HG03045 (cell line): ENCODE measurements around the gene TNNC1.

Experiments
- ATAC-seq: cut with Tn5 transposase; IDR thresholded peaks from one replicate; pipeline ENCODE4 v1.9.1; 2021; ENCODE audit warnings: mild to moderate bottlenecking, moderate library complexity; ENCODE audit not compliant: unreplicated experiment

The TNNC1 gene

DNA sequence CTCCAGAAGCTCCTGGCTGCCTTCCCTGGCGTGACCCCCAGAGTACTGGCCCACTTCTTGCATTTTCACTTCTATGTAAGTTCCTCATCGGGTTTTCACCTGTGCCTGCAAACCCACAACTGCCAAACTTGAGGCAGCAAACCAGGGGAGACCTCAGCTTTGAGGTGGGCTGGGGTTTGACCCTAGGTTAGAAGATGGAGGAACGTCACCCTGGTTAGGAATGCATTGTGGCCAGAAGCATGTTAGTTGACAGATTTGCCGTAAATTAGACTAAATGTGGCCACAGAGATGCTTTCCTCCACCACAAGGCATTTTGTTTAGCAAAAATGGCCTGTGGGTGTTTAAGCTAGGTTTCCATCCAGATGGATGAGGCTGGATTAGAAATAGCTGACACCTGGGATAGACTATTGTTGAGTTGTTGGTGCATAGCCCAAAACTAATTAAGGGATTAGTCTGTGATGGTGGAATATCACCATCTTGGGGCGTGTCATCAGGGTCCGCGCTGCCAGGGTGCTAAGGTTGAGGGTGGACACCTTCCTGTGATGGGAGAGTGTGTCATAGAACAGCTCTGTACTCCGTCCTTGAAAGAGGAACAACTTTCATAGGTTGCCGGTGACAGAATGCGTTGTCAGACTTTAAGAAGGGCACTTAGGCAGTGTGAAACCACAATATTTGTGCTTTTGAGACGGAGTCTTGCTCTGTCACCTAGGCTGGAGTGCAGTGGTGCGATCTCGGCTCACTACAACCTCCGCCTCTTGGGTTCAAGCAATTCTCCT, 5.1 kb upstream of the TNNC1 start:
- no peak for ATAC-seq

DNA sequence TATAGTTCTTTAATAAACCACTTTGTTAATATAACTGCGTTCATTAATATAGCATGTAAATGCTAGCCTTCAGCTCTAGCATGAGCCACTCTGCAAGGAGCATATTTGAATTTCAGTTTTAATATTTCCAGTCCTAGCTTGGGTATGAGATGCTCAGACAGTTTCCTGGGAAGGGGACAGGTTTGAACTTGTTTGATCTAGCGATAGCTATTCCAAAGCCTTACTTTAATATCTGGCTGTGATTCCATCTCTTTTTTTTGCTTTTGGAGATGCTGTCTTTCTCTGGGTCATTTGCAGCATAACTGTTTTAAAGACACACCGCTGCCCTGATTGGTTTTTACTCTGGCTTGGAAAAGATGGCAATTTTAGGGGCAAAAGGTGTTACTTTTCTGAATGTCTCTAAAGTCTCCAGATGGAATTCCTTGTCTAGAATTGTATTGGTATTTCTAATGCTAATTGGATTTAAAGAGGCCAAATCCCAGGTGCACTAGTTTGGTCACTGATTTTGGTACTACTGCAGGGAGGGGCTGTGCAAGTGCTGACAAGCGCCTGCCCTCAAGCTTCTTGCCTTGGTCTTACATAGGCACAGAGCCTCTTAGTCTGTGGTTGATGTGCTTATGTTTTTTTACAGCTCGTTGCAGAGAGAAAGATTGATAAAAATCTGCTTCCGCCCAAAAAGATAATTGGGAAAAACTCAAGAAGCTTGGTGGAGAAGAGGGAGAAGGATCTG, 4.4 kb upstream of the TNNC1 start:
- ATAC-seq: no peak

DNA sequence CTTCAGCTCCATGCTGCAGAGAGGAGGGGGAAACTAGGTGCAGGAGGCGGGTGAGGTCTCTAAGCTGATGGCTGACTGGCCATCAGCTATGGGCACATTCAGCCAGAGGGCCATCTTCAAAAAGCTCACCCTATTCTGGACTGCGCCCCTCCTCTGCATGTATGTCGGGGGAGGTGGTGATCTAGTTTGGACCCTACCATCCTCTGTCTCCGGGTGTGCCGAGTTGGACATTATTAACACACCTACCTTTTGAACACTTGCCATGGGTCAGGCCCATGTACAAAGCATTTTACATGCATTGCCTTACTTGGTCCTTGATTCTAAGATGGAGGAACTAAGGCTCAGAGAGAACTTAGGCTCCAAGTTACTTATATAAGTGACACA, 3.0 kb upstream of the TNNC1 start:
- ATAC-seq: no peak

DNA sequence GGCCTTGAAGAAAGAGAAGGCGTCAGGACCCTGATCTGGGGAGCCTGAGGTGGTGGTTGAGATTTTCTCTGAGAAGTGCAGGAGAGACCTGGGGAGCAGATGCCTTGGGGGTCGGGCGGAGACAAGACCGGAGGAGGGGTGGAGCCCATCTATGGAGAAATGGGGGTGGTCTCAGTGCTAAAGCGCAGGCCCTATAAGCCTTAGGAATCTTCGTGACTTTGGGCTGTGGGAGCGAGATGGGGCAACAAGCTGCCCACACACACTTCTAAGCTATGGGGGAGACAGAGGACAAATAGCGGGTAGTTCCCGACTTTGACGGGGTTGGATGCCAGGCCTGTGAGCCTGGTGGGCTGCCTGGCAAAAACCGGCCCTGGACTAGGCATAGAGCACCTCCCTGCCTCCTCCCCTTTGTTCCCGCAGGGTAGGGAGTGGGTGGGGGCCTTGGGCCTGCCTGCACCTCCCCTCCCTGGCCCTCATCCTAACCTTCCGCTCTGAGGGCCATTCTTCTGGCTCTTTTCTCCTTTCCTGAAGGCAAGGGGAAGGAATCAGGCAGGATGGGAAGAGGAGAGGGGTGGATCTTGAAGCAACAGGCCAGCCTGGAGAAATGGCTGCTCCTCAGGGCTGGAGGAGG, 2.4 kb upstream of the TNNC1 start:
- no peak for ATAC-seq

DNA sequence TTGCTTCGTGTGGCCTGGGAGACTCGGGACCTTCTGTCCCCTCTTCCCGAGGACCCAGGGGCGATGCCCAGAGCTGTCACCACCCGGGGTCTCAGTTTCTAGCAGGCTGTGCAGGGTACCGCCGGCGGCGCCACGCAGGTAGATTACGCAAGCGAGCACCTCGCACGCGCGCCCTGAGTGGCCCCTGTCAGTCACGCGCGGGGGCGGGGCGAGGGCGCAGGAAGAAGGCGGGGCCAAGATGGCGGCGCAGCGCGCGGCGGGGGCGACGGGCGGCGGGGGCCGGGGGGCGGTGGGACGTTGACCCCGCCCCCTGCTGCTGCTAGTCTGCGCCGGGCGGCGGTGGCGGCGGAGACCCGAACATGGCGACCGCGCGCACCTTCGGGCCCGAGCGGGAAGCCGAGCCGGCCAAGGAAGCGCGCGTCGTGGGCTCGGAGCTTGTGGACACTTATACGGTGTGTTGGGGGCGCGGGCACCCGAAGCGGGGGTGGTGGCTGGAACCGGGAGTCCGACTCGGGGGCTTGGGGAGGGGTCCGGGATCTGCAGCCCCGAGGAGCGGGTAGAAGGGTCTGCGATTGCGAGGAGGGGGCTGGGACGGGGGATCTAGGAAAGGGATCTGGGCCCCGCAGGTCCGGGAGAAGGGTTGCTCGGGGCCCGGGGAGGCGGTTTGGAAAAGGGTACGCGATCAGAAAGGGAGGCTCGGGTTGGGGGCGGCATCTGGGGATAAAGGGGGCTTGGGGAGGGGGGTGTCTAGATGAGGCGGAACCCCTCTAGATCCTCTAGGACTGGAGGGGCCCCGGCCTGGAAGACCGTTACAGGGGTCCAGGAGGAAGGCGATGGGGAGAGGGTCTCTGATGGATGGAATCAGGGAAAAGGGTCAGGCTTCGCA, 1.7 kb upstream of the TNNC1 start, which contains the start of gene NISCH:
NISCH (plus strand) TSS at position 322 of the 886 bp plus-strand sequence; CDS start at position 360, 38 bp downstream.
- peak; percentile 73 for ATAC-seq

DNA sequence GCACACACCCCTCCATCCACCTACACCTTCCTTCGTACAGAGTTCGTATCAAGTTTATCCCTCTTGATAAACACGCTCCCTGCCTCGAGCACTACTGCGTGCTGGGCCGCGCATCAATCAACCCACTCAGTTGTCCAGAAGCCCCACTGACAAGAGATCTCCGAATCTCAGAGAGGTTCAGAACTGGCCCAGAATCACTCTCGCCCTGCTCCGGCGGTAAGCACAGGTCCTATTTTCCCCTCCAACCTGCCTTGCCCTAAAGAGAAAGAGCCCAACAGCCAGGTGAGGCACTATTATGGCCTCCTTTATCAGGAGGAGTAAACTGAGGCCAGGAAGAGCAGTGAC, 1.1 kb upstream of the TNNC1 start:
- ATAC-seq: peak; percentile 7

DNA sequence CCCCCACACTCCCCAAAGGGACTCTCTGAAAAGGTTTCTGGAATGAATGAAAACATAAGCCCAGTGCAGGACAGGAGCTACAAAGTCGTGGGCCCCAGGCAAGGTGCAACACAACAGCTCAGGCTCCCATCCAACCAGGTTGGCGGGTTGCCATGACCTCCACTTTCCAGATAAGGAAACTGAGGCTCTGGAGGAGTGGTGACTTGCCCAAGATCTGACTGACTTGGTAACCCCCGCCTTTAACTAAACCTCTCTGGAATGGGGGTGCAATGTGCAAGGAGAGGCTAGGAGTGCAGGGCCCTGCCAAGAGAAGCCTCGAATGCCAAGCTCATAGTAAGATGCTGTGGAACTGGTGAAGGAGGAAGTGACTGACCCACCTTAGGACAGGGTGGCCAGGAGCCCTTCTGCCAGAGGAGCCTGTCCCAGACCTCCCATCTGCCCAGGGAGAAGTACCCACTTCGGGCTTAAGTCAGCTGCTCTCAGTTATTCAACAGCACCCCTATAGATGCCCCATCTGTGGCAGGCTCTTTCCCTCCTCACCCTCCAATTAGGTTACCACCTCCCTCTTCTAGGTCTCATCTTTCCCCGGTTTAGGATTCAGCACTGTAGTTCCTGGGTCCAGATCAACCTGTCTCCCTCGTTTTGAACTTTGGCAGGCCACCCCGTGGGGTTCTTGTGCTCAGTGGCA, 553 bp upstream of the TNNC1 start:
- ATAC-seq: no peak

DNA sequence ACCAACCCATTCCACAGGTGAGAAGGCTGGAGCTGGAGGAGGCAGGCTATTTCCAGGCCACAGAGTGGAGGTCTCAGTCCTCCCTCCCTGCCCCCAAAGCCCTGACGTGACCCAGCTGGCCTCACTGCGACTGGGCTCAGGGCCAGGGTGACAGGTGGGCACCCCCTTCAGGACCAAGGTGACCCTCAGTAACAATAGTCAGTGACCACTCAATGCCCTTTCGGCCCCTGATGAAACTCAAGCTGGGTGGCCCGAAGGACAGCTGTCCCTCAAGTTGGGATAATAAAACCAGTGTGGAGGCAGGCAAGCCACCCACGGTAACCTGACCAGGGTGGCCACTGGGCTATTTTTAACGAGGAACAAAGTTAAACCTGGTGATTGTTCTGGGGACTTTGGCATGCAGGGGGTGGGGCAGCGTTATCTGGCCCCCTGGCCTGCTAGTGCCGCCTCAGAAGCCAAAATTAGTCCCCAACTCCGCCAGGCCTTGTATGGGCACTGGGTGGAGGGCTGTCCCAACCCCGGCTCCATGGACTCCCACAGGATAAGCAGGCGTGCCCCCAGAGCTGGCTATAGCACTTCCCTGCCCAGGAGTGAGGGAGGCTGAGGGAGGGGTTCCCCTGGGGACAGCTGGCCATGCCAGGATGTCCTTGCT, 1.1 kb downstream of the TNNC1 start:
- ATAC-seq: no peak

DNA sequence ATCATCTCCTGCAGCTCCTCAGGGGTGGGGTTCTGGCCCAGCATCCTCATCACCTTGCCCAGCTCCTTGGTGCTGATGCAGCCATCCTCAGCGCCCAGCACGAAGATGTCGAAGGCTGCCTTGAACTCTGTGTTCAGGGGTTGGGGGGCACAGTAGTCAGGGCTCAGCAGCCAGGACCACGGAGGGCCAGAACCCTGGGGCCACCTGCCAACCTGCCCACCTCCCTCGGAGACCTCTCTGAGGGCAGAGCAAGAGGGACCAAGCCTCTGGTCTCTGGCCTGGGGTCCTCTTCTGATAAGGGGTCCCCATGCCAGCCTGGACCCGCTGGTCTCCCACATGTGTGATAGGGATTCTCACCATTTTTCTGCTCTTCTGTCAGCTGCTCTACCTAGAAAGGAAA, 1.7 kb downstream of the TNNC1 start:
- no peak for ATAC-seq

DNA sequence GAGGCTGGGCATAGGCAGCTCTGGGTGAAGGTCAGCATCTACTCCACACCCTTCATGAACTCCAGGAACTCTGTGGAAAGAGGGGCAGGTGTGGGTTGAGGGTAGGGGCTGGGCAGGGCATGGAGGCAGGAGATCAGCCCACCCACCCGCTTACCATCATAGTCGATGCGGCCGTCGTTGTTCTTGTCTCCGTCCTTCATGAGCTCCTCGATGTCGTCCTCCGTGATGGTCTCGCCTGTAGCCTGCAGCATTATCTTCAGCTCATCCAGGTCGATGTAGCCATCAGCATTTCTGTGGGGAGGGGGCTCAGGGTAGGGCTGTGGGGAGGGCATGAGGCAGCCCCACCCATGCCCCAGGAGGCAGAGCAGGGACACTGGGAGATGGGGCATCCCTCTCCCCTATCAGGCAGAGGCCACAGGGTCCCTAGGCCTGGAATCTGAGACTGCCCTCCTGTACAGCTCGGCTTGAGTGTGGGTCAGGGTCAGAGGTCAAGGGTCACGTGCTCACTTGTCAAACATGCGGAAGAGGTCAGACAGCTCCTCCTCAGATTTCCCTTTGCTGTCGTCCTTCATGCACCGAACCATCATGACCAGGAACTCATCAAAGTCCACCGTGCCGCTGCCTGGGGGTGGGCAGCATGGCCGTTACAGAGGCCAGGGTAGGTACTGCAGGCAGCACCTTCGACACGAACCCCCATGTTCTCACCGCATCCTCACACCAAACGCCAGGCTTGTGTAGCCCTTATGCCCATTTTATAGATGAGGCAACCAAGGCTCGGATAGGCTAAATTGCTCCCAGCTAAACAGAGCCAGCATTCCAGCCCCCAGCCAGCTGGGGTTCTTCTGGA, 2.4 kb downstream of the TNNC1 start:
- no peak for ATAC-seq

DNA sequence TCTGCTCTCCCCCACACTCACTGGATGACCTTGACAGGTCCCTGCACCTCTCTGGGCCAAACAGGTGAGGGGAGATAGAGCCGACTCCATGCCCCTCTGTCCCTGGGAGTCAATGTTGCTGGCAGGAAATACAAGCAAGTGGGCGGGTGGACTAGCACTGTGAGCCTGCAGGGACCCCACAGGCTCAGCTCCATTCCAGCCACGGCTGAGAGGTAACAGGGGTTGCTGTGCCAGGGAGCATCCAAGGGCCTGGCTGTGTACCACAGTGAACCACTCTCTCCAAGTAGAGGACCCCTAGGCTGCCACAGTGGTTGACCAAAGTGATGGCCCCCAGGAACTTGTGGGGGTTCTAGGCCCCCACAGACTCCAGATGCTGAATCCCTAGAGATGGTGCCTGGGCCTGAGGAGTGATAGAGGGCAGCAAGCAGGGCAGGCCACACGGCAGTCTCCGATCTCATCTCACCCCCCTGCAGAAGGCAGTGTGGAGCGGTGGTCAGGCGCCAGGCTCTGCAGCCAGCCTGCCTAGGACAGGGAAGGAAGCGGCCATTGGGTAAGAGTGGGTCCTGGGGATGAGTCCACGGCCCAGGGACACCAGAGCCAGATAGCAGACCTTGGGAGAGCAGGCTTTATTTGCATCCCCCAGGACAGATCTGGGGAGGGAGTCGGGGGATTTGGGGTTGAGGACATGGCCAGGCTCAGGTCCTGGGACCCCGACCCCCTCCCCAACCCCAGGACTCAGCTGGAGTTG, 3.2 kb downstream of the TNNC1 start:
- no peak for ATAC-seq

DNA sequence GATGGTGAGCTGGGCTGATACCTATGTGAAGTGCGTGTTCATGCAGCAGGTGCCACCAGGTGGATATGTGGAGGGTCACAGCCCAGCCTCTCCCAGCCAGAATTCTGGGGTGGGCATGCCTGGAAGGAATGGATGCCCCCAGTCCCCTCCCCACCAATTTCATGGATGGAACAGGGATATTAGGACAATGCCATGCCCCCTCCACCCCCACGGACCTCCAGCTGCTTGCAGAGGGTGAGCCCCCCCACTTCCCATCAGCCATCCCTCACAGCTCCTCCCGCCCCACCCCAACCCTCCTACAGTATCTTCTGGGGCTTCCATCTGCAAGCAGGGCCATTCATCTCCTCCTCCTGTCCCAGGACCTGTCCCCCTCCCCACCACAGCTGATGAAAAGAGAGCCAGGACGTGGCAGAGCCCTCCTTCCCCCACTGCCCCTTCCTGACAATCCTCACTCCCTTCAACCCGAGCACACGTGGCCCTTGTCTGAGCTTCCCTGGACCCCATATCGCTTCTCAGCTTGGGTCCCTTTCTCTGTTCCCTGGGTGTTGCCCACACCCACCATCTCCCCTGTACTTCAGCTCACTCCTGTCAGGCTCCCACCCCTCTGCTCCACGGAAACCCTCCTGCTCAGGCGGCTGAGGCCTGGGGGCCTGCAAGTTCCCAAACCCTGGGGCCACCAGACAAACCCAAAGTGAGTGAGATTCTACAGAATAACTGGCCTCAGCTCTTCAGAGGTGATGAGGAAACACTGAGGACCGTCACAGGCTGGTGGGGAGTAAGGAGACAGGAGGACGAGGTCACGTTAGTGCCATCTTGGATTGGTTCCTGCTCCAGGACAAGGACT, 6.1 kb downstream of the TNNC1 start:
- ATAC-seq: no peak

DNA sequence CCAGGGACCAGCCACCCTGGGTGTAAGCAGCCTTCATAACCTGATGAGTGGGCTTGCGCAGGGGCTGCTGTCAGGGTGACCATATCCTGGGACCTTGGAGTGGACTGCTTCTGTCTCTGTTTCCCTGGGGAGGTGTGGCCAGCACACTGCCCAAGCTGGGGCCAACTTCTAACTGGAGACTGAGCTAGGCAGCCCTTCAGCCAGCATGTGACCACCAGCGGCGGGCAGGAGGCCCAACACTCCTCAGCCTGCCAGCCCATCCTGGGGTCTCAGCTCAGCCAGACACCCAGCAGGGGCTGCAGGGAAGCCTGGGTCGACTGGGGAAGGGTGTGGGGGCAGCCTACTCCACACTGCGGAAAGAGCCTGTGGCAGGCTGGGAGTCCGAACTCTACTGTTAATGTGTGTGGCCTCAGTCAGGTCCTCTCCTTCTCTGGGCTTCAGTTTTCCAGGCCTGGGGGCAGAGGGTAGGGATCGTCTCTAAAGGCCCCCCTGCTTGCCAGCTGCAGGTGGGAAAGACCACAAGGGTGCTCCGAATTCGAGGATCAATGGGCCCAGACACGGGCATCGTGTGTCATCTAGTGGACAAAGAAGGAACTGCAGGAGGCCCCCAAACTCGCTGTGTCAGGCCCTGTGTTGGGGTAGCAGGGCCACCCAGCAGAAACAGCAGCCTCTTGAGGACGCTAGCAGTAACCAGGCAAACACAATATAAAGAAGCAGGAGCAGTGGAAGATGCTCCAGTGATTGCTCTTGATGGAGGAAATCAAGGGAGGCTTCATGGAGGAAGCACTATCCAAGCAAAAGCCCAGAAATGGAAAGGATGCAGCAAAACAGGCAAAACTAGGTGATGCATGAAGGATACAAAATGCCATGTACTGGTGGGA, 7.0 kb downstream of the TNNC1 start:
- no peak for ATAC-seq

DNA sequence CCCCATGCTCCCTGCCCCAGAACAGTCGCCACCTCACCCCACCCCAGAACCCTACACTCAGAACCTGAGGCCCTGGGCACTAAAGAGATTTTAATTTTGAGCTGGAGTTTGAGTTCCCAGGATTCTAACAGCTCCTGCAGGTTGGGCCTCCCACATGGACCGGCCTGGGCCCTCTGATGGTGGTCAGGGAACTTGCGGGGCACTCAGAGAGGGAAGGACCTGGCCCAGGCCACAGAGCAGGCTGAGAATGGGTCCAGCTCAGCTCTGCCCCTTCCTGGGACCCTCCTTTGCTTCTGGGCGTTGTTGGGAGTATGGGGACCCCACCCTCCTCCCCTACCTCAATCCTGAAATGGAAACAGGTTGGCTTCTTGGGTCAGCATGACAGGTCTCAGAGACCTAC, 7.8 kb downstream of the TNNC1 start:
- no peak for ATAC-seq

DNA sequence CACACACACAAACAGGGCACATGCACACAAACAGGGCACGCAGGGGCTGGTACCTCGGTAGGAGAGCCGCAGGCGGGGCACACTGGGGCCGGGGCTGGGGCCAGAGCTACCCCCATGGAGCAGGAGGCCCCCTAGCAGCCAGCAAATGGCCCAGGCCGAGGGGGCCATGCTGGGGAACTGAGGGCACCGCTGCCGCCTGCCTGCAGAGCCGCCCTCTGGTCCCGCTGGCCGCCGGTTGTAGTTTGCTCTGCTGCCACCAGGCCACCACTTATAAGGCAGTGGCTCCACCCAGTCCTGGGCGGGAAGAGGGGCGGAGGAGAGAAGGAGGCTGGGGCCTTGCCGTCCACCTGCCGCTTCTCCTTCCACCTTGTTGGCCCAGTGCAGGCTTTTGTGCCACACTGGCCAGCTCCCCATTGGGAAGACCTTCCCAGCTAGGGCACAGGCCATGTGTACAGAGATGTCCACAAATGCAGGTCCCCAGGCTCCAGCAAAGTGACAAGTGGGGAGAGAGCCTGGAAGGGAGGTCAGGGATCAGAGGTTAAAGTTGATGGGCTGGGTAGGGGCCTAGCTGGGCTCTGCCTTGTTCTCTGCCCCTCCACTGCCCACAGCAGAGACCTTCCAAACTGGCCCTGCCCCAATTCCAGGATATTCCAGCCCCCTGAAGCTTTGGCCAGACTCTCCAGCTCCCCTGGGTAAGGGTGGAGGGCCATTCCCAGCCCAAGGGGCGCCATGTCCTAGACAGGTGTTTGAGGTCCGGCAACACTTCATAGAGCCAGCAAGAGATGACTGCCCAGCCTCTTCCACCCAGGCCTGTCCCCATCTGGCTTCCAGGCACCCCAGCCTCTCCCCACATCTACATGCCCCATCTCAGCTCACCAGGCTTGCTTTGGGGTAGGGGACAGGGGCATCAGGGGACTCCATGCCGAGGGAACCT, 8.7 kb downstream of the TNNC1 start, which contains the start of gene SEMA3G:
SEMA3G (minus strand) TSS at position 244 of the 934 bp plus-strand sequence; CDS start at position 168, 76 bp downstream.
- peak; percentile 71 for ATAC-seq
